ENCODE data around the gene PXDC1.
"Not testable (repeated sequence)": the region's sequence is repeated elsewhere in the genome, so short reads cannot be mapped to it uniquely, and the experiment has no call there.

The PXDC1 gene

DNA sequence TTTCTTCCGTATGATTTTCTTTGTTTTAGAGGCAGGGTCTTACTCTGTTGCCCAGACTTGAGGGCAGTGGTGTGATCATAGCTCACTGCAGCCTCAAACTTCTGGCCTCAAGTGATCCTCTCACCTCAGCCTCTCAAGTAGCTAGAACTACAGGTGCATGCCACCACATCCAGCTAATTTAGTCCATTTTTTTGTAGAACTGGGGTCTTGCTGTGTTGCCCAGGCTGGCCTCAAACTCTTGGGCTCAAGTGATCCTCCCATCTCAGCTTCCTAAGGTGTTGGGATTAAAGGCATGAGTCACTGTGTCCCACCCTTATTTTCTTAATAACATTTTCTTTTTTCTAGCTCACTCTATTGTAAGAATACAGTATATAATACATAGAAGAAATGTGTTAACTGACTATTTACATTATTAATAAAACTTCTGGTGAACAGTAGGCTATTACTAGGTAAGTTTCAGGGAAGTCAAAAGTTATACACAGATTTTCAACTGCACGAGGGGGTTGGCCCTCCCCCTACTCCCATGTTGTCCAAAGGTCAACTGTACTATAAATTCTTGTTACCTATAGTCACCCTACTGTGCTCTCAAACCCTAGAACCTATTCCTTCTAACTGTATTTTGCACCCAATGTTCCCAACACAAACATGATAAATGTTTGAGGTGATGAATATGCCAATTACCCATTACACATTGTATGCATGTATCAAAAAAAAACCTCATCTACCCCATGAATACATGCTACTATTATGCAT is 56.3 kb downstream of the PXDC1 start:
- Histone ChIP-seq H3K36me3 (ENCODE audit: control insufficient read depth, insufficient read depth, low read length, severe bottlenecking) (no peaks in the 10 kb centered on the region), H3K27me3 (replicated peaks; ENCODE audit: control insufficient read depth, insufficient read depth, low read length) (no peaks in the 10 kb centered on the region), H3K9me3 (ENCODE audit: control insufficient read depth, low read length) (no peaks in the 10 kb centered on the region)

DNA sequence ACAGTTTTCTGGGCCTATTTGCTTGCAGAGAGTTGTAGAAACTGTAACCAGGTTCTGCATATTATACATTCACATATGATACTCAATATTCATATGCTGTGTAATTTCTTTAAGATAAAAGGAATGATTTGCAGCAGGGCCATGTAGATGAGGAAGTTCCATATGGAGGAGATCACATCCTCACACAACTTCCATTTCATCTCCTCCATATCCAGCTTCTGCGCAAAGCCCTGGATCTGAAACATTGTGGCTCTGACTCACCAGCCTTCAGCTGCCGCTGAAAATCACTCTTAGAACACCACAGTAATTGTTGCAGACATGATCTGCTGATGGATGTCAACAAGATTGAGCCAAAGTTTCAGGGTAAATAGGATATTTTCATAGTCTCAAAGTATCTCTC is 57.7 kb downstream of the PXDC1 start:
- no peaks in the 10 kb centered on the region for H3K36me3 ChIP-seq (ENCODE audit: control insufficient read depth, insufficient read depth, low read length, severe bottlenecking)
- no peak for DNase-seq (ENCODE audit: low read depth)
- no peak overlapping the region for H3K9ac ChIP-seq (ENCODE audit: low read length)
- no peaks in the 10 kb centered on the region for H3K27me3 ChIP-seq (replicated peaks; ENCODE audit: control insufficient read depth, insufficient read depth, low read length)
- H3K9me3 ChIP-seq (ENCODE audit: control insufficient read depth, low read length) = no peaks in the 10 kb centered on the region
- H3K4me1 ChIP-seq (ENCODE audit: control insufficient read depth, insufficient read depth, low read length) = peaks cover 19% of the 10 kb centered on the region
- H3K4me3 ChIP-seq (ENCODE audit: low read length) = no peak overlapping the region

More for the DNA sequence above, 56.3 kb downstream of the PXDC1 start:
- DNase-seq (ENCODE audit: low read depth) = no peak
- no peak overlapping the region for H3K4me3 ChIP-seq (ENCODE audit: low read length)
- H3K4me1 ChIP-seq (ENCODE audit: control insufficient read depth, insufficient read depth, low read length) = peaks cover 19% of the 10 kb centered on the region
- H3K9ac ChIP-seq (ENCODE audit: low read length) = no peak overlapping the region

DNA sequence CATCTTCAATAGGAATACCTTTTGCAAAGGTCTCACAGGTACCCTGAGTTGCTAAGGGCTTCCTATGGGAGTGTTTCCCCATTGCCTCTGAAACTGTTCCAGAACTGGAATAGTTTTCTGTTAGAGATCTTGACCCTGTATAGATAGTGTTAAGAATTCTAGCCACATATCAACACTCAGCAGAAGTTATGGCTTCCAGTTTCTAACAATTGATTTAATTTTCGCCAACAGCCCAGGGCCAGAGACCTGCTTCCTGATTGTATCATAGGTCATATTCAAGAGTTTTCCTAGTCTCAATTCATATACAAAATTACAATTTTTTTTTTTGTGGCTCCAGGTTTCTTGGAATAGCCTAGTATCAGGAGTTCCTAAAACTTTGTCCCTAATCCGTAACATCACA is 61.0 kb downstream of the PXDC1 start:
- Histone ChIP-seq H3K27me3 (replicated peaks; ENCODE audit: control insufficient read depth, insufficient read depth, low read length) (no peaks in the 10 kb centered on the region), H3K9me3 (ENCODE audit: control insufficient read depth, low read length) (no peaks in the 10 kb centered on the region), H3K9ac (ENCODE audit: low read length) (no peak overlapping the region), H3K4me3 (ENCODE audit: low read length) (no peak overlapping the region), H3K36me3 (ENCODE audit: control insufficient read depth, insufficient read depth, low read length, severe bottlenecking) (no peaks in the 10 kb centered on the region), H3K4me1 (ENCODE audit: control insufficient read depth, insufficient read depth, low read length) (no peaks in the 10 kb centered on the region)
- DNase-seq (ENCODE audit: low read depth) = no peak

DNA sequence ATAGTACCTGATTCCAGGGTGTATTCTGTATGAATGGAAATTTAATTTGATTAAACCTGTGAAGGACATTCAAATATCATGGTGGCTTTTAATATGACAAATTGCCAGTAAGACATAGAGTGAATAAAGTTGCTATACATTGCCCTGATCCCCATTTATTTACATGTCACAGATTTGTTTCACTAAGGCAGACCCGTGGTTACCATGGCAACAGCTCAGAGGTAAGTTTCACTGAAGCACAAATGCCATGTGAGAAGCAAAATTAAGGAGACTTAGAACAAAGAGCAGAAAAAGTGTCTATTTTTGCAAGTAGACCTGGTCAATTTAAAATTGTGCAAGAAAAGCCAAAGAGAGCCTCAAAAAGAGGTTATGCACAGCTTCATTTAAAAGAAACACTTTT is 63.7 kb downstream of the PXDC1 start:
- no peaks in the 10 kb centered on the region for H3K36me3 ChIP-seq (ENCODE audit: control insufficient read depth, insufficient read depth, low read length, severe bottlenecking)
- DNase-seq (ENCODE audit: low read depth) = no peak
- H3K9ac ChIP-seq (ENCODE audit: low read length) = no peak overlapping the region
- H3K9me3 ChIP-seq (ENCODE audit: control insufficient read depth, low read length) = no peaks in the 10 kb centered on the region
- no peak overlapping the region for H3K4me3 ChIP-seq (ENCODE audit: low read length)
- H3K27me3 ChIP-seq (replicated peaks; ENCODE audit: control insufficient read depth, insufficient read depth, low read length) = no peaks in the 10 kb centered on the region
- H3K4me1 ChIP-seq (ENCODE audit: control insufficient read depth, insufficient read depth, low read length) = no peaks in the 10 kb centered on the region

DNA sequence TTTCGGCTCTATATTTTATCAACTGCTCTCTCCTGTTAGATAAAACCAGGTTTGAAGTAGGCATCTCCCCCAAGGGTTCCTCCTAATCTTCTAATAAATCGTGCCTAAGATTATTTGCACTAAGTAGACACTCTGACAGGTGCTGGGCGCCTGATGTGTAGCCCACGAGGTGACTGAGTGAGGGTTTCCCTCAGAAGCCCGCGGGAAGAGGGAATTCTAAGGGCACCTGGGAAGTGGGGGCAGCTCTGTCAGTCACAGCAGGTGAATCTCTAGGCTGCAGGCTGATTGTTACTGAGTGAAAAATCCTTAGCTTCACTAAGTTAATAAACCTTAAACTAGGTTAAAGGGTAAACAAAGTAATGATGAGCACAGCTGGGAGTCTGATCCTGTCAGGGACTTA is 68.2 kb downstream of the PXDC1 start:
- Histone ChIP-seq H3K4me1 (ENCODE audit: control insufficient read depth, insufficient read depth, low read length) (no peaks in the 10 kb centered on the region), H3K27me3 (replicated peaks; ENCODE audit: control insufficient read depth, insufficient read depth, low read length) (no peaks in the 10 kb centered on the region), H3K36me3 (ENCODE audit: control insufficient read depth, insufficient read depth, low read length, severe bottlenecking) (no peaks in the 10 kb centered on the region), H3K9ac (ENCODE audit: low read length) (no peak overlapping the region), H3K9me3 (ENCODE audit: control insufficient read depth, low read length) (peaks cover 3% of the 10 kb centered on the region), H3K4me3 (ENCODE audit: low read length) (no peak overlapping the region)
- no peak for DNase-seq (ENCODE audit: low read depth)

DNA sequence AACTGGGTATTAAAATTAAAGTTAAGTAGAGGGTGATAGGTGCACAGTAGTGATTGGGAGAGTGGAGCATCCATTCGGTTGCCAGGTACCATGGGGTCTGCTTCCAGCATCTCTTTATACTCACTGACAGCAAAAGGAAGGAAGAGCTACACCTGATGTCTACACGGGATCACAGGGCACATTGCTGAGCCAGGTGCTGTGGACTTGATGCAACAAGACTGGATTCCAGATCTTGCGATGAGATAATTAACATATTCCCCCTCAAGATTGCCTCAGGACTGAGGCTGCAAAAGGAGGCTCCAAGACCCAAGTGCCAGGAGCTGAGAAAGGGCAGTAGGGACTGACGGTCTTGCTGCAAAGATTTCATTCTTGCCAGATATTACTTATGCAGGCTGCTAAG is 72.6 kb downstream of the PXDC1 start:
- Histone ChIP-seq H3K36me3 (ENCODE audit: control insufficient read depth, insufficient read depth, low read length, severe bottlenecking) (no peaks in the 10 kb centered on the region), H3K4me3 (ENCODE audit: low read length) (no peak overlapping the region), H3K9me3 (ENCODE audit: control insufficient read depth, low read length) (peaks cover 6% of the 10 kb centered on the region), H3K4me1 (ENCODE audit: control insufficient read depth, insufficient read depth, low read length) (no peaks in the 10 kb centered on the region), H3K9ac (ENCODE audit: low read length) (no peak overlapping the region), H3K27me3 (replicated peaks; ENCODE audit: control insufficient read depth, insufficient read depth, low read length) (no peaks in the 10 kb centered on the region)
- no peak for DNase-seq (ENCODE audit: low read depth)

DNA sequence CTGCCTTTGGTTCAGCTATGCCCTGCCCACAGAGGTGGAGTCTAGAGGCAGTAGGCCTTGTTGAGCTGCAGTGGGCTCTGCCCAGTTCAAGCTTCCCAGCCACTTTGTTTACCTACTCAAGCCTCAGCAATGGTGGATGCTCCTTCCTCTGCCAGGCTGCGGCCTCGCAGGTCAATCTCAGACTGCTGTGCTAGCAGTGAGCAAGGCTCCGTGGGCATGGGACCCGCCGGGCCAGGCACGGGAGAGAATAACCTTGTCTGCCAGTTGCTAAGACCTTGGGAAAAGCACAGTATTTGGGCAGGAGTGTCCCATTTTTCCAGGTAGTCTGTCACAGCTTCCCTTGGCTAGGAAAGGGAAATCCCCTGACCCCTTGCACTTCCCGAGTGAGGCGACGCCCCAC is 73.8 kb downstream of the PXDC1 start:
- H3K9ac ChIP-seq (ENCODE audit: low read length); DNase-seq (ENCODE audit: low read depth); H3K9me3 ChIP-seq (ENCODE audit: control insufficient read depth, low read length); H3K4me1 ChIP-seq (ENCODE audit: control insufficient read depth, insufficient read depth, low read length); H3K27me3 ChIP-seq (replicated peaks; ENCODE audit: control insufficient read depth, insufficient read depth, low read length); H3K4me3 ChIP-seq (ENCODE audit: low read length); H3K36me3 ChIP-seq (ENCODE audit: control insufficient read depth, insufficient read depth, low read length, severe bottlenecking): not testable (repeated sequence)

DNA sequence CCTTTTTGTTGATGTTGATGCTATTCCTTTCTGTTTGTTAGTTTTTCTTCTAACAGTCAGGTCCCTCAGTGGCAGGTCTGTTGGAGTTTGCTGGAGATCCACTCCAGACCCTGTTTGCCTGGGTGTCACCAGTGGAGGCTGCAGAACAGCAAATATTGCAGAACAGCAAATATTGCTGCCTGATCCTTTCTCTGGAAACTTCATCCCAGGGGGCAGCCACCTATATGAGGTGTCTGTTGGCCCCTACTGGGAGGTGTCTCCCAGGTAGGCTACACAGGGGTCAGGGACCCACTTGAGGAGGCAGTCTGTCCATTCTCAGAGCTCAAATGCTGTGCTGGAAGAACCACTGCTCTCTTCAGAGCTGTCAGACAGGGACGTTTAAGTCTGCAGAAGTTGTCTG is 74.2 kb downstream of the PXDC1 start:
- not testable (repeated sequence) for H3K4me1 ChIP-seq (ENCODE audit: control insufficient read depth, insufficient read depth, low read length); H3K27me3 ChIP-seq (replicated peaks; ENCODE audit: control insufficient read depth, insufficient read depth, low read length); DNase-seq (ENCODE audit: low read depth); H3K9me3 ChIP-seq (ENCODE audit: control insufficient read depth, low read length); H3K36me3 ChIP-seq (ENCODE audit: control insufficient read depth, insufficient read depth, low read length, severe bottlenecking); H3K4me3 ChIP-seq (ENCODE audit: low read length); H3K9ac ChIP-seq (ENCODE audit: low read length)

All from adipocyte (in vitro differentiated cells).